GM21528 (cell line): ENCODE data around the gene HIVEP3.

Experiments used
- ATAC-seq: cut with Tn5 transposase; IDR thresholded peaks from one replicate; pipeline ENCODE4 v1.9.1; 2021; ENCODE audit warnings: mild to moderate bottlenecking, moderate library complexity; ENCODE audit not compliant: unreplicated experiment, low FRiP score

HIVEP3 gene

DNA sequence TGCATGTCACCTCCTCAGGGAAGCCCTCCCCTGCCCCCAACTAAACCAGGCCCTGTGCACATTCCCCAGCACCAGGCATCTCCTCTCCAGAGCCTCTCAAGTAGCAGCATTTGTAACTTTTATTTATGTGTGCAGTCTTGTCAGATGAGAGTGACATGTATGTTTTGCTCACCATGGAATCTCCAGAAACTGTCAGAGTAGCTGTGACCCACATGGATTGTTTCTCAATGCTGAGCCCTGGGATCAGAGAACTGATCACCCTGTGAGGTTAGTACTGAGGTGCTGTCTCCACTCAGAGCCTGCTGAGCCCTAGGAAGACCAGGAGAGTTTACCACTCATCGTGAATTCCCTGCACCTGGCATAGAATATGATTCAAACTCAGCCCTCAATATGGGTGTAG lies 243.3 kb downstream of the HIVEP3 start:
- ATAC-seq, result no peak

DNA sequence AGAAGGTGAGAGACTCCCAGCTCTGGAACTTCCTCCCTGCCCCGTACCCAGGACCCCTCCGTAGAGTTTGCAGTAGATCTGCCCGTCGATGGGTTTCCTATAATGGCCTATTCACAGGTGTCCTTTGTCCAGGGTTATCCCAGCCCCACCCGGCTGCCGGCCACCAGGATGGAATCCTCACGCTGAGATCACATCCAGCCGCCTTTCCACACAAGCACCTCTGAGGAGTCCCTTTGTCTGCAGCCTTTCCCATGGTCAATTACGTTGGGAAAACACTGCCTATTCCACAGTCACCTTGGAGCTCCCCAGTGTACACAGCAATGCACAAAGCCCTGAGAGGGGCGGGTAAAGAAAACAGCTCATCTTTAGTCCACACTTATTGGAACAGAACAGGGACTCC lies 244.2 kb downstream of the HIVEP3 start:
- ATAC-seq, result no peak

DNA sequence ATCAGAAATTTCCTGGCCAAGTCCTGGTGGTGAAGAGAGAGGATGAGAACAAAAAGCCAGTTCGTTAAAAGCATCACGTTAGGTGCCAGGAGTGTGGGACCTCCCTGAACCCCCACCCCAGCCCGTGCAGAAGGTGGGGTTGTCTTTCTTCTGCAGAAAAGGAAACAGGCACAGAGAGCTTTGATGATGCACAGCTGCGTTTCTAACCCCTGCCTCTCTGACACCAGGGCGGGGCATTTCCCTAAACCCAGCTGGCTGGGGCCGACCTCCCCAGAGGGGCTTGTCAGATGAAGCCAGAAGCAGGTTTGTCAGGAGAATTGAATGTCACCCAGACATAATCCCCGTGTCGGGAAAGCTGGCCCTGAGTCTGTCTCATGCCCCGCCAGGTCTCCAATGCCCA lies 244.9 kb downstream of the HIVEP3 start:
- peak; percentile 49 for ATAC-seq

DNA sequence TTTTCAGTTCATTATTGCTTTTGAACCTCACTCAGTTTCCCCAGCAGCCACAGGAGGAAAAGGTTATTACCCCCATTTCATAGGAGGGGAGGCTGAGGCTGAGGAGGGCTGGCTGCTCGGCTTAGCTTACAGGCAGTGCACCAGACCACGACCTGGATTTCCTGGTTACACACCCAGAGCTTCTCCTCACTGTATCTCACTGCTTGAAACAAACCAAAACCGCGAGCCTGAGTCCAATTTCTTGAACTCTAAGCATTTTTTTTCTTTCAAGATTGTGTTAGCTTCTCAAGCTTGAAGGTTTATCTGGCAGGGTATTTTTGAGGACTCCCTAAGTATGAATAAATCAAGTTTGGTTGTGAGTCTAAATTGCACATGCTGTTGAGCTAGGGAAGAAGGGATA lies 245.3 kb downstream of the HIVEP3 start:
- peak; percentile 70 for ATAC-seq

DNA sequence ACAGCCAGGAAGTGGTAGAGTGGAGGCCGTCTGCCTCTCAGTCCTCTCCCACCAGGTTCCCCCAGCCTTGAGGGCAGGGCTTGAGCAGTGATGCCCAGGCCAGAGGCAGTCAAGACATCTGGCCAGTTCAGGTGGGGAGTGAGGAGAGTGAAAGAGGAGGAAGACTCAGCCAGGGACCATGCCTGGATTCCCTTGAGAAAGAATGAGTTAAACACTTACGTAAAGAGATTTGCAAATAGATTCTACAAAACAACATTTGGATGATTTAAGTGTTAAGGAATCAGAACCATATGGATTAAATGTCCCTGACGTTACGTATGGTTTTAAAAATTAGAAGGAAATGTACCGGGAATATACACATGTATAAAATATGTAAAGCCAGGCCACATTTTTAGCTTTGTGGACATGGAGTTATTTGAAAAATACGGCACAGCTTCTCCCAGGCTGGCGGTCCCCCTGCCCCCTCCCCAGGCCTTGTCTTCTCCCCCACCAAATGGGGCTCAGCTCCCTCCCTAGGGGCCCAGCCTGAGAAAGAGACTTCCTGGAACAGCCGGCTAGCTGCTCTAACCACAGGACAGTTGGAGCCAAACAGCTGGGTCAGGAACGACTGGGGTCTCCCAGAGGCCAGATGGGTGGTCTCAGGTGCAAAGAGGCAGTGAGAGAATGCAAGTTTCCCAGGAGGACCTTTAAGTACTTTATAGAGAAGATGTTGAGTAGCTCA lies 245.9 kb downstream of the HIVEP3 start:
- ATAC-seq, result no peak

DNA sequence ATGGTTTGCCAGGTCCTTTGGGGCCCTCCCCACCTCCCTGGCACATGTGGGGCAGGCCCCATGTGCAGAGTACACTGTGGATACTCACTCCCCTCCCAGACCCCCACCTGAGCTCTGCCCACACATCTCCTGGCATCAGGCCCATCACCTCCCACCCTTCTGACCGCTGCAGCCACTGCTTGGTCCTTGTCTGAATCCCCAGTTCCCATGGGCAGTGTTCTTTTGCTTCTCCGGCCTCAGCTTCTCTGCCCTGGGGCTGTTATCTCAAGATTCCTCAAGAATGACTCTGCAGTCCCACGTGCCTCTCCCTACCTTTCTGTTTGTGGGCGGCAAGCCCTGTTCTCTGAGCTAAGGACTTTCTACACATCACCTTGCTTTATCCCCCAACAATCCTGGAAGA lies 246.5 kb downstream of the HIVEP3 start:
- ATAC-seq, result no peak

DNA sequence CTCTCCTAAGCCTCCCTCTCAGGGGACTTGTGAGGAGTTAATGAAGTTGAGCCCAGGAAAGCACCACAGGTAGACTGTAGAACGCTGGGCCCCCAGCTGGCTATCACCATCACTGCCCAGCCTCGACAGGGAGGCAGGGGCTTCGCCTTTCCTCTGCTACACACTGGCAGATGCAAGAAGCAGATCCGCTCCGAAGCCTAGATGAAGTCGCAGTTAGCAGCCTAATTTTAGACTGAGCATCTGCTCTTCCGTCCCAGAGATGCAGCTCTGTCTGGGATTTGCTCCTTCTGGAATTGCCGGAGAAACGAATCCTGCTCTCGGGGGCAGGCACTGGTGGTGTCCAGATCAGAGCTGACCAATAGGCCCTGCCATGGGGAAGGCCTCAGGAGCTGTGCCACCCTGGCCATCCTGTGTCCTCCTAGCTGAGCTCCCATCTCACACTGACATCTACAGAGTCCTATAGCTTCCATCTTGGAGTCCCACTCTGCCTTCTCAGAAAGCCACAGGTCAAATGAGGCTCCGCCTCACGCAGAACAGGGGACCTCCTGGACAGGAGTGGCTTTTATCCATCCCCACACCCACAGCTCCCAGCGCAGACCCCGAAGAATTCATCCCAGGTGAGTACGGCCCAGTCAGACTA lies 247.5 kb downstream of the HIVEP3 start:
- ATAC-seq, result no peak

DNA sequence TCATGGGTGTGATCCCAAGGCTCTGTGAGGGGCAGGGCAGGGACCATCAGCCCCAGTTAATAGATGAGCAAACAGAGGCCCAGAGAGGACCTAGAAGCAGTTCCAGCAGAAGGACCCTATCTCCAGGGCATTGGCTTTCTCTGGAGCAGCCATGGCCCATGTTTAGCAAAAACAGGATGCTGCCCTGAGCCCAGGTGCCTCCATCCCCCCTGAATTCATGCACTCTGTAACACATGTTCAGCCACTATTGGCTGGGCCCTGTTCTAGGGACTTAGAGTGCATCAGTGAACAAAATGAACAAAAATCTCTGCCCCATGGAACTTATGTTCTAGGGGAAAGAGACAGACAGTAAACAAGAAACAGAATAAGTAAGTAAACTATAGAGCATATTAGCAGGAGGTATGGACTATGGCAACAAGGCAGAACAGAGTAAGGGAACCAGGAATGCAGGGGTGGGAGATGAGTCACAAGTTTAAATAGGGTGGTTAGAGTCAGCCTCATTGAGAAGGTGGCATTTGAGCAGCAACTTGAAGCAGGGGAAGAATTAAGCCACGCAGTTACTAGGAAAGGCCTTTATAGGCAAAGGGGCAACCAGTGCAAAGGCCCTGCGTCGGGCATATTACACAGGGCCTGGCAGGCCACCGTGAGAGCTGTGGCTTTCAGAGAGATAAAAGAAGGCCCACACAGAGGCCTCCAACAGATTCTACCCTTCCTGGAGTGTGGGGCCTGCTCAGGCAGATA lies 248.3 kb downstream of the HIVEP3 start:
- no peak for ATAC-seq

DNA sequence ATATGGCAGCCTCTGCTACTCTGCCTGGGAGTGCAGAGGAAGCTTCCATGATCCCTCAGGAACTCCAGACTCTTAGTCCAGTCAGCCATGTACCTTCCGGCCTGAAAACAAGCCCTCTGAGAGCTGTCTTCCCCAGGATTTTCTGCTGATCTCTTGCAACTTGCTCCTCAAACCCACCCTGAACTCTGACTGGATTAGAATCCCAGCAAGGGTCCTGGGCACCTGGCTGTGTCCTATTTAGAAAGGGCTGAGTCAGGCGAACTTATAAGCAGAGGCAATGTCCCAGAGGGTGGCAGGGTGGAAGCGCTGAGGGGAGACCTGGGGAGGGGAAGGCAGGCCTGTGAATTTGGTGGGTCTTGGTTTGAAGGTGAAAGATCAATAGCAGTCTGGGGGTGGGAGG lies 249.8 kb downstream of the HIVEP3 start:
- ATAC-seq, result no peak

DNA sequence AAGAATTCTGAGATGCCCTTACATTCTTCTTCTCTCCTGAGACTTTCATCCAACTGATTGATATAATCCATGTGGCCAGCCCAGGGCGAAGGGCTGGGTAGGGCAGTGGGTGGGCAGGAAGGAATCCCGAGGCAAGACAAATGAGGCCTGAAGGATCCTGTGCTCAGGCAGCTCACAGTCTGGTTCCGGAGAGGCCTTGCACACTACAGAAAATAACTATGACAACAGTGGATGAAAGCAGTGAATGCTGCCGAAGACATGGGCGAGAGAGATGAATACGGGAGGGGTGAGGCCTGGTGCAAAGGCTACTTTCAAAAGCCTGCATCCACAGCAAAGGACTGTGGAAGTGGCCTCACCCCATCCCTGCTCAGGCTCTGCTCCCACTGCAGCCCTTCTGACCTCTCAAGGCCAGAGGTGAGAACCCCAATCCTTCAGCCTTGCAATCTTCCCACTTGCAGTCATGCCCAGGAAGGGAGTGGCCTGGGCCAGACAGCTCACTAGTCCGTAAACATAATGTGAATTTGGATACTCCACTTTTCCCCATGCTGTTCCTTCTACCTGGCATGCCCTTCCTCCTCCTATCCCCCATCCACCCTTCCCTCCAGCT lies 250.6 kb downstream of the HIVEP3 start:
- ATAC-seq, result no peak

DNA sequence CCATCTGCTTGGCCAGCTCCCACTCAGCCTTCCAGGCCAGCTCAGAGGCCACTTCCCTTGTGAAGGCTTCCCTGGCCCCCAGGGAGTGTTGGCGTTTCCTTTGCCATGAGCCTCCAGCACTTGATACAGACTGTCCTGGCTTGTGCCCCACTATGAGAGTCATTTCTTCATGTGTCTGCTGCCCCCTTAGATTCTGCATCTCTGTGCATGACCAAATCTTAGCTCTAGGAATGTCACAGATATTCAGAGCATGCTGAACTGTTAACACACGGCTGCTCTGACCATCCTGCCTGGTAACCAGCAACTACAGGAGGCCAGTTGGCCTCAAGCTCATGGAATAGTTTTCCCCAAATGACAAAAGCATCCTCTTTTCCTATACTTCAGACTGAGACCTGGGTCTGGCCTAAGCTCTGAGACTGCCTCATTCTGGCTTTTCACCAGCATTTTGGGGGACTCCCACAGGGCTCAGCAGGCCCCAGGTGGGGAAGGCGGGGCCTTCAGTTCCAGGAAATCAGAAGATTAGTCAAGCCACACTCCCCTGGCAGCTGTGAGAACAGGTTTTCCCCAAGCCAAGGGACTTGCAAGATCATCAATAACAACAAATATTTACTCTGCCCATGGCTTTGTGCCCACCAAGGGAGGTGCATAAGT lies 251.6 kb downstream of the HIVEP3 start:
- peak; percentile 46 for ATAC-seq

DNA sequence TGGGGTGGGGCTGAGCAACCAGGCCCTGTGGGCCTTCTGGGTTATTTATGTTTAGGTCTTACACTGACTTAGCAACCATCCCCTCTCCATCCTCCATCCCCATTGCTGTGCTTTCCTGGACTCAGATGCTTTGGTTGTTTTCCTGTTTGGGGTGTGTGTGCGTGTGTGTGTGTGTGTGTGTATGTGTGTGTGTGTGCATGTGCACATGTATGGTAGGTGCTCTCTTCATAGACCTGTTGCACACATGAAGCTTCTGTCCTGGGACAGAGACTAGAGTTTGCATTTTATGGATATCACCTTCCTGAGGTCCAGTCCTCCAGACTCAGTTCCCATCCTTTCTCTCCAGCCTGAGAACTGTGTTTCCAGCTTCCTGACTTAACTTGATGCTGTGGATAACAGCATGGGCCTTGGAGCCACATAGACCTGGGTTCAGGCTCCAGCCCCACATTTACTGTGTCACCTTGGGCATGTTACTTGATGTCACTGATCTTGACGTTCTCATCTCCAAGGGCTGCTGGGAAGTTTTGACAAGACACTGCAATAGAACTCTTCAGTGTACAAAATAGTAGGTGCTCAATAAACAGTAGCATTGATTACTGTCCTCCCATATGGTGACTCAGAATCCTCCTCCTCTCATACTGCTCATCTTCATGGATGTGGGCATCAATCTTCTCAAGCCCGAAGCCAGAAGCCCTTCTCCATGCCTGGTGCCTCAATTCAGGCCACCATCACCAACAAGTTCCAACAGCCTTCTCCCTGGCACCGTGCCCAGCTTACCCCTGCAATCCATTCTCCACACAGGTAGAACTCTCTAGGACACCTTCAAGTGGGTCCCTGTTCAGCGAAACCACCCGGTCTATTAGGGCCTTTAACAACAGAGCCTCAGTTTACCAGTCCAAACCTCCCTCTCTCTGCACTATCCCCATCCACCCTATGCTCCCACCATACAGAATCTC lies 252.5 kb downstream of the HIVEP3 start:
- no peak for ATAC-seq

DNA sequence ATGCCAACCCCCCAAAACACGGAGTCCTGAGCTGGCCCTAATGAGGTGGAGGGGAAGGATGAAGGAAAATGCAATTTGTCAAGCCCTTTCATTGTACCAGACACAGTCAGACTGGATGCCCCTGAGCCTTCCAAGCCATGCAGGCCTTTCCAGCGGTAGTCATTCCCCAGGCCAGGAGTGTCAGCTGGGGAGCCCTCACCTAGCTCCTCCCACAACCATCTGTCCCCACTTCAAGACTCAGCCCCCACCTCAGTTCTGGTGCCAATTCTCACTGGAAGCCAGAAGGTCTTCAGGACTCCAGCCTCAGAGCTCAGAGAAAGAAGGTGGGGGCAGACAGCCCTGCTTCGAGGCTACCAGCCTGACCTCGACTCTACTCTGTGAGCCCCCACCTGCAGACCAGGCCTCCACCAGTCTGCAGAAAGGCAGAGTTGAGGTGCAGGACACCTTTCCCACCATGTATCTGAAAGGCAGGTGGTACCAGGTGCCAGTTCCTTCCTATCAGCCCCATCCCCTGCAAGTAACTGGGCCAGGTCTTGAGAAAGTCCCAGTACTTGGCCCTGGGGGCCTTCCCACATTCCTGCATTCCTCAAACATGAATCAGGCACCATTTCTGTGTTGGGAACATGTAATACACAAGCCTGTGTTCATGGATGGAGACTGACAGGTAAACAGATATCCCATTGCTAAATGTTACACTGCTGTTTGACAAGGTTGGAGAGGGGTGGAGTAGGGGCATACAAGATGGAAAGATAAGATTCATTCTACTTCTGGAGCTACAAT lies 253.7 kb downstream of the HIVEP3 start:
- no peak for ATAC-seq

DNA sequence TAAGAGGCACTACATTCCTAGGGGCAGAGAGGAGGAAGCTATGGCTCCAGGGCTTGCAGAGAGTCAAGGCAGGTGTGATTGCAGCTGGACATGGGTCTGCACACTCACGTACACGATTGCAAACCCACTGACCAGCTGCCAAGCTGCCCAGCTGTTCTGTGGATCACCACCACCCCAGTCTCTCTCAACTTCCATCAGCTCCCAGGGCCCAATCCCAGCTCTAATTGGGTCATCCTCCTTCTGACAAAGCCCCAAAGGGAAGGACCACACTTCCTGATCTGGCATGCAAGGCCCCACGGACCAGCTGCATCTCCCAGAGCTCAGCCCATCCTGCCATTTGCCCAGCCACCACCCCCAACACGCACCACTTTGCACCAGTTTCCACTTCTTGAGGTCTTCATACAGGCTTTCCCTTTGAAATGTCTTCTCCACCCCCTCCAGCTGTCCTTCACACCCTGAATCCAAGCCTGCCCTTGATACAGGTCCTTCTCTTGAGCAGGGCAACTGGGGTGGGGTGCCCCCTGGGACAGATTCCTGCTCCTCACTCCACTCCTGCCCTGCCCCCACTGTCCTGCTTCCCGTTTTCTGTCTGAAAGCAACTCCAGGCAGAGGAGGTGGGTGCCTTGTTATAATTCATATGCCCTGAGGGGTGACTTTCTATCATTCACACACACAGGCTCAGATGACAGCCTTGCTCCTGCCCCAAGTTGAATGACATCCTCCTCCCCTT lies 254.9 kb downstream of the HIVEP3 start:
- no peak for ATAC-seq

DNA sequence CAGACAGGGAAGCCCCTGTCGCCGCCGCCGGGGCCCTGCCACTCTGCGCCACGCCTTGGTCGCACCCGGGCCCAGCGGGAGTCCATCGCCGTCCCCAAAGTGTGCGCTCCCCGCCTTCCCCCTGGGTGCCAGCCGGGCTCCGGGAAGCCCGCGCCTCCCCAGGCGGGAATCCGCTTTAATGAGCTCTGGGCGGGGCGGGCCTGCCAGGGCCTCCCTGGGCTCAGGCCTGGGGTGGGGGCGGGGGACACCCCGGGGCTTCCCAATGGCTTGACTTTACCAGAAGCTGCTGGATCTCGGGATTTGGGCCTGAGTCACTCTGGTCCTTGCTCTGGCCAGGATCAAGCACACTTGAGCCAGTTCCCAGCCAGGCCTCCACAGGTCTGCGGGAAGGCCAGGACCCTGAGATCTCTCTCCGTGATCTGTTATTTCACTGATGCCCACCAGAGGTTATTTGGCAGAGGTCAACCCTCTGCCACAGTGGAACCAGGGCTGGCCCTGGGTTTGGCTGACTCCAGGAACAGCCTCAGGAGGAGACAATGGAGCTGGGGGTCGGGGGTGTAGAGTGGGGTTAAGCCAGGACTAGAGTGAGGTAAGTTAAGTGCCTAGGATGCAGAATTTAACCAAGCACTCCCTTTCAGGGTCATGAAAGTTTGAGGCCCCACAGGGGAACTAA lies 255.8 kb downstream of the HIVEP3 start:
- ATAC-seq, result no peak

DNA sequence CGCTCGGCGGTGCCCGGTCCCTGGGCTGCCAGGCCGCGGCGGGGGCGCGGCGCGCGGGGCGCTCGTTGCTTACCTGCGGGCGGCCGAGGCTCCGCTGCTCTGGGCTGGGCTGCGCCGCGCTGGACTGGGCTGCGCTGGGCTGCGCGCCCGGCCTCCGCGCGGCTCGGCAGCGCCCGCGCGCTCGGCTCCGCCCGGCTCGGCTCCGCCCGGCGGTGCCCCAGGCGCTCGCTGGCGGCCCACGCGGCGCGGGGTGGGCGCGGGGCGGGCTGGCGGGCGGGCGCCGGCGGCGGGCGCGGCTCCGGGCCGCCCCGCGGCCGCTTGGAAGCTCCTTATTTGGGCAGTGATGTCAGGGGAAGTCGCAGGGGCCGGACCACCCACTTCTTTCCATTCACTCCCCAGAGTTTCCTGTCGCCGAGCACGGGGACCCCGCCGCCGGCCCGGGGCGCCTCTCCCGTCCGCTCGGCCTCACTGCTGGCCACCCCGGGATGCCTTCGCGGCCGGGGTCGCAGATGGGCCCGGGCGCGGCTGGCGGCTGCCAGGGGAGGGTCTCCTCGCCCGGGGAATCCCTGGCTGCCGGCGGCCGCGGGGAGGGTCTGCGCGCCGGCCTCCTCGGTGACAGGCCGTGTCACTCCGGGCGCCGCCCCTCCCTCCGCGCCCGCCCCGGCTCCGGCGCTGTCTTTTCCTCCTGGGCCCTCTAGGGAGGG lies 256.5 kb downstream of the HIVEP3 start:
- peak; percentile 61 for ATAC-seq

DNA sequence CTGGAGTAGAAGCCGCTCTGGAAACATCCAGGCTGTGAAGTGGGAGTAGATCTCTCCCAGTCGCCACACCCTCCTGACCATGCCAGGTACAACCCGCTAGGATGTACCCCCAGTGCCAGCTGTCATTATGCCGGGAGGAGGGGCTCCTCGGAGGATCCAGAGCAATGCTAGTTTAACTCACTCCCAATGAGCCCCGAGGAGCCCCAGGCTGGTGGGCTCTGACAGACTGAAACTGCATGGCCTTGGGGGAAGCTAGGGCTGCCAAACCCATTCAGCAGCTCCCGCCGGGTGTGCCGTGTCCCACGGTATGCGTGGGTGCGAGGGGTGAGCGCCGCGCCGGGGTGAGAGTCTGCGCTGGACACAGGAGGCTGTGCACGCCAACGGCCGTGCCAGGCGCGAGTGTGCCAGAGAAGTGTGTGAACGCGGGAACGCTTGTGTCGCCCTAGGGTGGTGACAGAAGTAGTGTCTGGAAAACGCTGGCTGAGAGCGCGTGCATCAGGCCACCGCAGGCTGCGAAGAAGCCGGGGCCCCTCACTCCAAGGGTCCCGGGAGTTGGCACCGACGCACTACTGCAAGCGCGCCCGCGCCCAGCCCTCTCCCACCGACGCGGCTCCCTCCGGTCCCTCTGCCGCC lies 257.2 kb downstream of the HIVEP3 start:
- peak; percentile 26 for ATAC-seq
